OCI-LY7 (cell line): ENCODE data around the gene NEMP2. TPM values are rescaled to one million over a fixed set of nuclear protein-coding genes. Genes with fewer than 3 reads are reported as not detected.
"Not testable (repeated sequence)": the region's sequence is repeated elsewhere in the genome, so short reads cannot be mapped to it uniquely, and the experiment has no call there.

Experiments
- BruUV-seq: library from RNA; stranded (reverse); fragments of 400-500 nt; replicated peaks from 2 replicates; lab custom pipeline; 2021; lab: Mats Ljungman, UMichigan
- CTCF ChIA-PET: fragments of 300-600 bp; sonication (Branson Sonifier 250); formaldehyde crosslinking; loops from one replicate; lab custom pipeline; 2022; ENCODE audit warnings: antibody characterized with exemption; ENCODE audit not compliant: unreplicated experiment; lab: Charles Lee
- POLR2A ChIA-PET: fragments of 300-600 bp; sonication (Branson Sonifier 250); formaldehyde crosslinking; loops from one replicate; lab custom pipeline; 2022; ENCODE audit warnings: antibody characterized with exemption; lab: Charles Lee
- DNase-seq: peaks from one replicate; pipeline ENCODE4 v3.0.0-alpha.2; 2015; ENCODE audit warnings: low spot score
- H2AFZ ChIP-seq: fragments of 200-600 bp; sonication (generic), shearing (Covaris generic); 2 replicates; pipeline ENCODE4 v1.6.1; 2014; ENCODE audit warnings: mild to moderate bottlenecking, antibody characterized with exemption, low read length, moderate library complexity
- H3K27ac ChIP-seq: fragments of 200-600 bp; sonication (generic); 2 replicates; pipeline ENCODE4 v1.5.1; 2014; ENCODE audit warnings: mixed run types, low read depth, mild to moderate bottlenecking, moderate library complexity, low read length, inconsistent platforms; ENCODE audit not compliant: poor library complexity, severe bottlenecking
- H3K36me3 ChIP-seq: fragments of 200-600 bp; sonication (generic); 2 replicates; pipeline ENCODE4 v1.6.1; 2014; ENCODE audit warnings: mild to moderate bottlenecking, antibody characterized with exemption, low read length, moderate library complexity, mixed read lengths; ENCODE audit not compliant: insufficient read depth
- H3K4me1 ChIP-seq: fragments of 200-600 bp; sonication (generic); 2 replicates; pipeline ENCODE4 v1.5.1; 2014; ENCODE audit warnings: mild to moderate bottlenecking, low read length; ENCODE audit not compliant: insufficient read depth, poor library complexity, severe bottlenecking
- H3K4me2 ChIP-seq: fragments of 200-600 bp; sonication (generic); 2 replicates; pipeline ENCODE4 v1.6.1; 2014; ENCODE audit warnings: mild to moderate bottlenecking, low read length
- H3K4me3 ChIP-seq: fragments of 200-600 bp; sonication (generic); 2 replicates; pipeline ENCODE4 v1.5.1; 2014; ENCODE audit warnings: mild to moderate bottlenecking, low read depth, low read length; ENCODE audit not compliant: poor library complexity, severe bottlenecking
- H3K79me2 ChIP-seq: fragments of 200-600 bp; sonication (generic); 2 replicates; pipeline ENCODE4 v1.6.1; 2016; ENCODE audit warnings: low read depth, mild to moderate bottlenecking, low read length, moderate library complexity, mixed read lengths; ENCODE audit not compliant: insufficient read depth
- H3K9me2 ChIP-seq: fragments of 200-600 bp; sonication (generic); 2 replicates; pipeline ENCODE4 v1.6.1; 2016; ENCODE audit warnings: mild to moderate bottlenecking, low read length, mixed read lengths; ENCODE audit not compliant: insufficient read depth
- H3K9me3 ChIP-seq: fragments of 200-600 bp; sonication (generic); 2 replicates; pipeline ENCODE4 v1.6.1; 2014; ENCODE audit warnings: mild to moderate bottlenecking, mixed run types, low read length, mixed read lengths
- H4K20me1 ChIP-seq: fragments of 200-600 bp; sonication (generic); 2 replicates; pipeline ENCODE4 v1.6.1; 2014; ENCODE audit warnings: mild to moderate bottlenecking, antibody characterized with exemption, low read length, moderate library complexity, mixed read lengths; ENCODE audit not compliant: insufficient read depth
- CTCF ChIP-seq: fragments of 200-600 bp; sonication (generic); conservative IDR thresholded peaks from 2 replicates; pipeline ENCODE4 v1.5.1; 2014; ENCODE audit warnings: mild to moderate bottlenecking, antibody characterized with exemption, low read length, moderate library complexity, mixed read lengths
- EZH2phosphoT487 ChIP-seq: fragments of 200-600 bp; sonication (generic); IDR thresholded peaks from 2 replicates; pipeline ENCODE4 v1.6.1; 2018; ENCODE audit warnings: low read depth, borderline replicate concordance, mild to moderate bottlenecking, mixed run types, antibody characterized with exemption, low read length, moderate library complexity, mixed read lengths
- intact Hi-C: fragments of 100-400 bp; cut with micrococcal nuclease; formaldehyde crosslinking; loops from one replicate; pipeline ENCODE4 v1.10.0; 2022; ENCODE audit not compliant: unreplicated experiment
- total RNA-seq, 2 experiments: library from RNA; depleted of rRNA in 1 of 2; stranded (reverse); fragments of >200 nt in 1 of 2; shearing (Covaris generic) in 1 of 2; gene quantifications; 2 replicates each; pipeline ENCODE4 v1.2.3, GENCODE V29; 2014 to 2022

NEMP2 gene
- total RNA-seq, 2 experiments from 2014 or later = 5.6 to 18.5 TPM

- DNase-seq = no peak
- Histone ChIP-seq H3K27ac (no peak overlapping the region), H4K20me1 (no peaks in the 10 kb centered on the region), H3K9me2 (no peaks in the 10 kb centered on the region), H3K4me1 (no peaks in the 10 kb centered on the region), H3K9me3 (no peaks in the 10 kb centered on the region), H3K4me3 (no peak overlapping the region), H3K36me3 (peaks cover 55% of the 10 kb centered on the region), H3K4me2 (no peak overlapping the region), H2AFZ (no peak overlapping the region), H3K79me2 (no peaks in the 10 kb centered on the region)
- no peak for TF ChIP-seq CTCF
- no peak for TF ChIP-seq EZH2phosphoT487
- BruUV-seq = no TSS peak
- POLR2A ChIA-PET = interaction anchor here (1.1 kb wide), 1 partner anchor 92 kb away, joined by 4 read pairs; no protein-coding TSS in a partner anchor
- intact Hi-C loops = no loop called here
- CTCF ChIA-PET = no interaction called here
Measured at GRCh38 chr2:190500054-190500502, 34.4 kb downstream of the NEMP2 start.

- no peak overlapping the region for H3K4me3 ChIP-seq
- H3K79me2 ChIP-seq = no peaks in the 10 kb centered on the region
- H3K36me3 ChIP-seq = peaks cover 47% of the 10 kb centered on the region
- intact Hi-C loops = no loop called here
- H3K4me1 ChIP-seq = no peaks in the 10 kb centered on the region
- H3K9me3 ChIP-seq = no peaks in the 10 kb centered on the region
- H3K27ac ChIP-seq = no peak overlapping the region
- BruUV-seq = no TSS peak
- no peak overlapping the region for H3K4me2 ChIP-seq
- no peak for DNase-seq
- TF ChIP-seq EZH2phosphoT487 (no peak), CTCF (no peak)
- no peaks in the 10 kb centered on the region for H4K20me1 ChIP-seq
- H2AFZ ChIP-seq = no peak overlapping the region
- H3K9me2 ChIP-seq = no peaks in the 10 kb centered on the region
- POLR2A ChIA-PET = no interaction called here
- CTCF ChIA-PET = no interaction called here
Measured at GRCh38 chr2:190499273-190499672, 35.2 kb downstream of the NEMP2 start.

- Histone ChIP-seq H3K4me2 (no peak overlapping the region), H3K27ac (no peak overlapping the region), H3K4me3 (no peak overlapping the region), H3K4me1 (no peaks in the 10 kb centered on the region), H3K36me3 (peaks cover 35% of the 10 kb centered on the region; the same call in 1 of the 2 replicates), H3K9me3 (no peaks in the 10 kb centered on the region), H3K79me2 (no peaks in the 10 kb centered on the region), H2AFZ (no peak overlapping the region), H3K9me2 (no peaks in the 10 kb centered on the region), H4K20me1 (no peaks in the 10 kb centered on the region)
- ChIA-PET POLR2A (no interaction called here), CTCF (no interaction called here)
- TF ChIP-seq EZH2phosphoT487 (no peak), CTCF (no peak)
- DNase-seq = no peak
- no TSS peak for BruUV-seq
- intact Hi-C loops = no loop called here
Measured at GRCh38 chr2:190497428-190497827, 37.1 kb downstream of the NEMP2 start.

- H2AFZ ChIP-seq = not testable (repeated sequence)
Measured at GRCh38 chr2:190494600-190495227, 39.8 kb downstream of the NEMP2 start.

More at GRCh38 chr2:190494600-190495227, 39.8 kb downstream of the NEMP2 start:
- H3K4me2 ChIP-seq, H3K4me3 ChIP-seq, H3K4me1 ChIP-seq, H3K9me2 ChIP-seq, CTCF ChIA-PET, intact Hi-C loops, H4K20me1 ChIP-seq, H3K9me3 ChIP-seq, H3K79me2 ChIP-seq, H3K27ac ChIP-seq, DNase-seq, BruUV-seq: not testable (repeated sequence)
- H3K36me3 ChIP-seq = peaks cover 20% of the 10 kb centered on the region
- POLR2A ChIA-PET = interaction anchor here (0.6 to 1.5 kb wide), 4 partner anchors 39 to 927 kb away, joined by 3 to 4 read pairs (median 4); no protein-coding TSS in a partner anchor
